Prostate gland (tissue), 2 donors: ENCODE measurements around the gene CEP131.

Experiments
- POLR2A ChIP-seq: fragments of 450-650 bp; IDR thresholded peaks from one replicate; pipeline ENCODE4 v1.6.1; 2016; ENCODE audit warnings: antibody characterized with exemption, mild to moderate bottlenecking
- POLR2AphosphoS5 ChIP-seq: sonication (generic); formaldehyde crosslinking; IDR thresholded peaks from one replicate; pipeline ENCODE4 v1.6.1; 2017; ENCODE audit warnings: antibody characterized with exemption
- TF ChIP-seq, protein P1 (sequence below), 4 experiments: fragments of 200-600 bp in 2 of 4; fragments of 450-650 bp in 2 of 4; sonication (generic) in 2 of 4; IDR thresholded peaks; 1 replicate in 3 of 4; 2 replicates in 1 of 4; pipeline ENCODE4 v1.5.1; 2016 to 2019; ENCODE audit warnings: antibody characterized with exemption in 4 of 4, mild to moderate bottlenecking in 2 of 4, moderate library complexity in 2 of 4

GRCh38 chr17:81244358-81245023 is 21.7 kb upstream of the CEP131 start:
- TF ChIP-seq, protein P1, sequence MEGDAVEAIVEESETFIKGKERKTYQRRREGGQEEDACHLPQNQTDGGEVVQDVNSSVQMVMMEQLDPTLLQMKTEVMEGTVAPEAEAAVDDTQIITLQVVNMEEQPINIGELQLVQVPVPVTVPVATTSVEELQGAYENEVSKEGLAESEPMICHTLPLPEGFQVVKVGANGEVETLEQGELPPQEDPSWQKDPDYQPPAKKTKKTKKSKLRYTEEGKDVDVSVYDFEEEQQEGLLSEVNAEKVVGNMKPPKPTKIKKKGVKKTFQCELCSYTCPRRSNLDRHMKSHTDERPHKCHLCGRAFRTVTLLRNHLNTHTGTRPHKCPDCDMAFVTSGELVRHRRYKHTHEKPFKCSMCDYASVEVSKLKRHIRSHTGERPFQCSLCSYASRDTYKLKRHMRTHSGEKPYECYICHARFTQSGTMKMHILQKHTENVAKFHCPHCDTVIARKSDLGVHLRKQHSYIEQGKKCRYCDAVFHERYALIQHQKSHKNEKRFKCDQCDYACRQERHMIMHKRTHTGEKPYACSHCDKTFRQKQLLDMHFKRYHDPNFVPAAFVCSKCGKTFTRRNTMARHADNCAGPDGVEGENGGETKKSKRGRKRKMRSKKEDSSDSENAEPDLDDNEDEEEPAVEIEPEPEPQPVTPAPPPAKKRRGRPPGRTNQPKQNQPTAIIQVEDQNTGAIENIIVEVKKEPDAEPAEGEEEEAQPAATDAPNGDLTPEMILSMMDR (IDR thresholded peaks at IDR 0.05): no peak
- TF ChIP-seq POLR2A (no peak), POLR2AphosphoS5 (no peak)
